Raji (cell line): ENCODE results near the gene OR2AJ1.

Experiments
- POLR2A ChIP-seq: IDR thresholded peaks from 2 replicates; pipeline ENCODE4 v1.6.1; 2011; ENCODE audit warnings: low read depth, low read length, control low read depth; ENCODE audit not compliant: insufficient read depth

OR2AJ1 gene

GRCh38 chr1:247924868-247925267 lies at the start of gene OR2AJ1:
OR2AJ1 (plus strand) TSS chr1:247924889; CDS start chr1:247933769, 8,880 bp downstream.
- TF ChIP-seq POLR2A: no peak

DNA sequence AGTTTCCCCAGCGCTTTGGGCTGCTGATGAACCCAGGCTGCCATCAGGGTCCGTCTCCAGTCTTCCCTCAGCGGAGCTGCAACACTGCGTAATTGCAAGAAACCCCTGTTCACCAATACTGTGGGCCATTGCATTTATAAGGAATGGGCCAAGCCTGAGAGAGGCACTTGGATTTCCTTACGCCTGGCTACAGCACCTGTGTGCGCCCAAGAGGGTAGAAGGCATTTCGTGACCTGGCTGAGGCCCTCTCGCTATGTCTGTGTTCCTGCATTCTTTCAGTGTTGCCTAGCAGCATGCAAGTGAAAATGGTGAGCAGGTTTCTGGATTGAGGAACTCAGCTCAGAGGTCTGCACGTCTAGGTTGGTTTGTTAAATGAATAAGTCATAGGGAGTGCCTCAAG lies 41.3 kb upstream of the OR2AJ1 start:
- TF ChIP-seq POLR2A: no peak

DNA sequence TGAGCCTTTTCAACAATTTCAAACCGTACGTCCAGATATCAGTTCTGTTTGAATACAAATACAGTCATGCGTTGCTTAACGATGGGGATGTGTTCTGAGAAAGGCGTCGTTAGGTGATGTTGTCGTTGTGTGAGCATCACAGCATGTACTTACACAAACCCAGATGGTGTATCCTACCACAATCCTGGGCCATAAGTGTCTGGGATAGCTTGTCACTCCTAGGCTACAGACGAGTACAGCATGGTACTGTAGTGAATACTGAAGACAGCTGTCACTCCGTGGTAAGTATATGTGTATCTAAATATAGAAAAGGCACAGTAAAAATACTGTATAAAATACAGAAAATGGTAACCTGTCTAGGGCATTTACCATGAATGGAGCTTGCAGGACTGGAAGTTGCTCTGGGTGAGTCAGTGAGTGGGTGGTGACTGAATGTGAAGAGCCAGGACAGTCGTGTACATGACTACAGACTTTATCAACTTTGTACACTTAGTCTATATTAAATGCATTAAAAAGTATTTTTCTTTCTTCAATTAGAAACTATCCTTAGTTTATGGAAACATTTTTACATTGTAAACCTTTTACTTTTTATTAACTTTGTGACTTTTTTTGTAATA lies 39.8 kb upstream of the OR2AJ1 start:
- no peak for TF ChIP-seq POLR2A

DNA sequence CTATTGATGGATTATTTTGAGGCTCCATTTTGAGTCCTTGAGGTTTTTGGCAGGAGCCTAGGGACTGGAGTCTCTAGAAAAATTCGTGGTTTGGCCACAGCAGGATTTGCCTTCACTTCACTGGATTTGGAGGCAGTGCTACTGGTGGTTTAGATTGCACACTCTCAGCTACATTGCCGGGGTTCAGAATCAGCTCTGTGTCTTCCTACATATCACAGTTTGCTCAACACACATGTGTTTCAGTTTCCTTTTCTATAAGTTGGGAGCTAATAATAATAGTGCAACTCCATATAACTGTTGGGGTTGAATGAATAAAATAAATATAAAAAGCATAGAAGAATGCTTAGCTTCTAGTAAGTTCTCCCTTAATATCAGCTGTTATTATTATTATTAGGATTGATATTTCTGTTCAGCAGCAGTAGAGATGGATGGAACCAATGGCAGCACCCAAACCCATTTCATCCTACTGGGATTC lies 29.5 kb upstream of the OR2AJ1 start, which contains the start of gene OR2W3:
Gene OR2W3 (plus strand): TSS at position 425 of the 475 bp plus-strand sequence. CDS start 0 bp downstream, at position 425.
- no peak for TF ChIP-seq POLR2A

DNA sequence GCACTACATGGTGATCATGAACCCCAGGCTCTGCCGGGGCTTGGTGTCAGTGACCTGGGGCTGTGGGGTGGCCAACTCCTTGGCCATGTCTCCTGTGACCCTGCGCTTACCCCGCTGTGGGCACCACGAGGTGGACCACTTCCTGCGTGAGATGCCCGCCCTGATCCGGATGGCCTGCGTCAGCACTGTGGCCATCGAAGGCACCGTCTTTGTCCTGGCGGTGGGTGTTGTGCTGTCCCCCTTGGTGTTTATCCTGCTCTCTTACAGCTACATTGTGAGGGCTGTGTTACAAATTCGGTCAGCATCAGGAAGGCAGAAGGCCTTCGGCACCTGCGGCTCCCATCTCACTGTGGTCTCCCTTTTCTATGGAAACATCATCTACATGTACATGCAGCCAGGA lies 28.7 kb upstream of the OR2AJ1 start:
- no peak for TF ChIP-seq POLR2A

DNA sequence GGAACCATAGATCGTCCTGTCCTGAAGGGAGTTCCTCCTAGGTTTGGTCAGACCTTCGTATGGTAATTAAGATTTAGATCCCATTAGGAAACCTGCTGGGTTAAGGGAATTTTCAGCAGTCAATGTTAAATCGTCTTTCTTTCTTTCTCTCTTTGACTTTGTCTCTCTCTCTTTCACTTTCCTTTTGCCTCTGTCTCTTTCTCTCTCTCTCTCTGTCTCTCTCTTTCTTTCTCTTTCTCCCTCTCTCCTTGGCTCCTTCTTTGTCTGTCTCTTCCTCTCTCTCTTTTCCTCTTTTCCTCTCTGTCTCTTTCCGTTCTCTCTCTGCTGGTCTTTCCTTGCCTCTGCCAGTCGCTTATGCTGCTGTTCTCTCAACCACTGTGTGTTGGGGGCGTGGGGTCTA lies 20.6 kb upstream of the OR2AJ1 start:
- TF ChIP-seq POLR2A: no peak

DNA sequence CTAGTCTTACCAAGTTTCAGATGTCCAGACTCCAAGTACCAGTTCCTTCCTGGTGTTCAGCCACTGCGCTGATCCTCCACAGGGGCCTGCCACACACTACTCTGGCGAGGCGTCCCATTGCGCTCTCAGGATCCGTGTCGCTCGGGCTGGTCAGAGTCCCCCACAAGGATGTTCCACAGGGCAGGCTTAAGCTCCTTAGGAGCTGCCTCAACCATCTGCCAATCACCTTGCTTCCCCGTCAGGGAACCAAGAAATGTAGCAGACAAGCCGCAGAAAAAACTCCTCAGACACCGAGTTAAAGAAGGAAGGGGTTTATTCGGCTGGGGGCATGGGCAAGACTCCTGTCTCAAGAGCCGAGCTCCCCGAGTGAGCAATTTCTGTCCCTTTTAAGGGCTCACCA lies 19.5 kb upstream of the OR2AJ1 start:
- TF ChIP-seq POLR2A: no peak

GRCh38 chr1:247905910-247906503 lies 18.7 kb upstream of the OR2AJ1 start:
- no peak for TF ChIP-seq POLR2A

GRCh38 chr1:247906504-247907047 lies 18.1 kb upstream of the OR2AJ1 start:
- TF ChIP-seq POLR2A: no peak

- no peak for TF ChIP-seq POLR2A
Measured at GRCh38 chr1:247908766-247909165, 15.9 kb upstream of the OR2AJ1 start.

DNA sequence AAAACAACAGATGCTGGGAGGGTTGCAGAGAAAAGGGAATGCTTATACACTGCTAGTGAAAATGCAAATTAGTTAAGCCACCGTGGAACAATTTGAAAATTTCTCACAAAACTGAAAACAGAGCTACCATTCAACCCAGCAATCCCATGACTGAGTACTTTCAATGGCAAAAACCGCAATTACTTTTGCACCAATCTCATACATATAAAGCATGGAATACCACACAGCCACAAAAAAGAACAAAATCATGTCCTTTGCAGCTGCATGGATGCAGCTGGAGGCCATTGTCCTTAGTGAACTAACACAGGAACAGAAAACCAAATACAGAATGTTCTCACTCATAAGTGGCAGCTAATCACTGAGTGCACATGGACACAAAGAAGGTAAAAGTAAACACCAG lies 10.9 kb upstream of the OR2AJ1 start:
- no peak for TF ChIP-seq POLR2A

DNA sequence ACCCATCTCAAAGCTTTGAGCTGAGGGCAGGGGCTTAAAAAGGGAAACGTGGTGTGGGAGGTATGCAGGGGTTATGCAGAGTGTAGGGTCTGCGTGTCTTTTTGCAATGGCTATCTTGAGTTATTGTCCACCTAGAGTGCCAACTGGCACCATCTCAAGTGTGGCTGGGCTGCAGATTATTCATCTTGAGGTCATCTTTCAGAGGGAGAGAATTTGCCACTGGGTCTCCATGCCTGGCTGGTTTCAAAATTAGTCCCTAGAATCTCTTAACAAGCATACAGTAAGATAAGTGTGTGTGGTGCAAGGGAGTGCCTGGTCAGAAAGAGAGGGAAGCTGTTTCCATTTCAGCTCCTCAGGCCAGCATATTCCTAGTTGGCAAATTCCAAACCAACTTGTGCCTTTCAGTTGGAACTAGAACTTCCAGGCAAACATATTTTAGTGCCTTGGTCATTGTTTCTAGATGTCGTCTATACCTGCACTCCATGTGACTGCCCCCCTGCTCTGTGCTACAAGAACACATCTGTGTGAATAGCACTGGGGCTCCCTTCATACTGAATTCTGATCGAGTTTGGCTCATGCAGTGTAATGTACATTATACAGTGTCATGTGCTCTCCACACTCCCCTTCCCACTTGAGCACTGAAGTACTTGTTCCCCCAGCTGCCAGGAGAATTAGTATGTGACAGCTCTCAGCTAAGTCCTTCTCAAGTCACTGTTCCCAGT lies 9.6 kb upstream of the OR2AJ1 start:
- no peak for TF ChIP-seq POLR2A

- no peak for TF ChIP-seq POLR2A
Measured at GRCh38 chr1:247919952-247920351, 4.7 kb upstream of the OR2AJ1 start, which contains the start of gene OR2T8. OR2T8 (plus strand) TSS chr1:247920252; CDS start chr1:247921018, 766 bp downstream.

GRCh38 chr1:247923941-247924340 lies 748 bp upstream of the OR2AJ1 start:
- TF ChIP-seq POLR2A: no peak

DNA sequence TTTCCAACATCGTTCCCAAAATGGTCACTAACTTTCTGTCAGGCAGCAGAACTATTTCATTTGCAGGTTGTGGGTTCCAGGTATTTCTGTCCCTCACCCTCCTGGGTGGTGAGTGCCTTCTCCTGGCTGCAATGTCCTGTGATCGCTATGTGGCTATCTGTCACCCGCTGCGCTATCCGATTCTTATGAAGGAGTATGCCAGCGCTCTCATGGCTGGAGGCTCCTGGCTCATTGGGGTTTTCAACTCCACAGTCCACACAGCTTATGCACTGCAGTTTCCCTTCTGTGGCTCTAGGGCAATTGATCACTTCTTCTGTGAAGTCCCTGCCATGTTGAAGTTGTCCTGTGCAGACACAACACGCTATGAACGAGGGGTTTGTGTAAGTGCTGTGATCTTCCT lies 9.3 kb downstream of the OR2AJ1 start:
- TF ChIP-seq POLR2A: no peak

DNA sequence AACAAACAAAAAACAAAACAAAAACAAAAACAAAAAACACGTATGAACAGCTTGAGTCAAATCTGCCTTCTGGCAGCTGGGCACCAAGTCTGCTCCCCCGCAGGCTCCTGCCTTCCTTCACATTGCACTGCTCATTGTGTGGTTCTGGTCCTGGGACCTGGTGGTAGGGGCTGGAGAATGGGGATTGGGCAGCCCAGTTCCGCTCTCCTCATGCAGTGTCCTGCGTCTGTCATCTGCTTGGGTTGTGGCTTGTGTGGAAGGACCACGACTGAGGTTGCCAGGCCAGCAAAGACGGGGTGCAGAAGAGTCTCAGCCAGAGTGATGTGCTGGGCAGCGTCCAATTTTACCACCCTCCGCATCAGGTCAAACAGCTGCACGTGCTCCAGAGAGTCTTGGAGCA lies 11.1 kb downstream of the OR2AJ1 start:
- TF ChIP-seq POLR2A: no peak
